Measurements from ENCODE around the gene KIF13A.
"Not testable (repeated sequence)": the region's sequence is repeated elsewhere in the genome, so short reads cannot be mapped to it uniquely, and the experiment has no call there.

The KIF13A gene

DNA sequence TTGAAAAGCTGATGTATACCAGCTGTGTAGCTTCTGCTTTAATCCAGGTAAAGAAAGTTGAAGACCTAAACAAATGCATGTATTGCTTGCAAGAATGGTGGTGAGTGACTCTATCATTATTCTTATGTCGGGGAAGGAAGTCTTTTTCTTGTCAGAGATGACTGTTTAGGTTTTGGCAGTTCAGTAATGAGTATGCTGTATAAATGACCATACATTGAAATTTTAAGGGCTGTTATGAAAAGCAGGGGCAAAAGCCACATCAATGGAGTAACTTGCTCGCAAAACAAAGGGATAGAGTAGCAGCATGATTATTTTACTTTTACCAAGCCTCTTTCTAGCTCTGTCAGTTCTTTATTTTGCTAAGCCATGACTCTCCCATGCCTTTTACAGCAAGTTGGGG lies 224.8 kb downstream of the KIF13A start:
- no peak for DNase-seq

DNA sequence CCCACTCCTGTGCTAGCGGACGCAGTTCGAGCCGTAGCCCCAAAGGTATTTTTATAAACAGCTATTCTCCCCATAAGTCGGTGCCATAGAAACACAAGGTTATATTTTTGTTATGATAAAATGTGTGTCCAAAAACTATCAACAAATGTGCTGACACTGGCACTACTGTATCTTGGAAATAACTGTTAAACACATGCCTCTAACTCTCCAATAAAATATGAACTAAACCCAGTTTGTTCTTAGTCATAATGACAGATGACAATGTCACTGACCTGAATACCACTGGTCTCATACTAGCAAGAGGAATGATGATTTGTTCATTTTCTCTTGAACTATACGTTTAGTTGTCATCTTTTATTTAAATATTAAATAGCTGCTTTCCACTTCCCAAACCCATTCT lies 229.3 kb downstream of the KIF13A start:
- no peak for DNase-seq

GRCh38 chr6:17754254-17754653 lies 233.2 kb downstream of the KIF13A start:
- no peak for DNase-seq

DNA sequence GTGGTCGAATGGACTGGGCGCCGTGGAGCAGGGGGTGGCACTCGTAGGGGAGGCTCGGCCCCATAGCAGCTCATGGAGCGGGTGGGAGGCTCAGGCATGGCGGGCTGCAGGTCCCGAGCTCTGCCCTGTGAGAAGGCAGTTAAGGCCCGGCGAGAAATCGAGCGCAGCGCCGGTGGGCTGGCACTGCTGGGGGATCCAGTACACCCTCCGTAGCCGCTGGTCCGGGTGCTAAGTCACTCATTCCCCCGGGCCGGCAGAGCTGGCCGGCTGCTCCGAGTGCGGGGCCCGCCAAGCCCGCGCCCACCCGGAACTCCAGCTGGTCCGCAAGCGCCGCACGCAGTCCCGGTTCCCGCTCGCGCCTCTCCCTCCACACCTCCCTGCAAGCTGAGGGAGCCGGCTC lies 242.1 kb downstream of the KIF13A start:
- not testable (repeated sequence) for DNase-seq

GRCh38 chr6:17744757-17745308 lies 242.6 kb downstream of the KIF13A start:
- DNase-seq: not testable (repeated sequence)

GRCh38 chr6:17744019-17744756 lies 243.2 kb downstream of the KIF13A start:
- DNase-seq: no peak

GRCh38 chr6:17741507-17741906 lies 245.9 kb downstream of the KIF13A start:
- DNase-seq: no peak

- DNase-seq: no peak
Observed at GRCh38 chr6:17740559-17741220, 246.7 kb downstream of the KIF13A start.

- no peak for DNase-seq
Observed at GRCh38 chr6:17737704-17738252, 249.7 kb downstream of the KIF13A start.

DNA sequence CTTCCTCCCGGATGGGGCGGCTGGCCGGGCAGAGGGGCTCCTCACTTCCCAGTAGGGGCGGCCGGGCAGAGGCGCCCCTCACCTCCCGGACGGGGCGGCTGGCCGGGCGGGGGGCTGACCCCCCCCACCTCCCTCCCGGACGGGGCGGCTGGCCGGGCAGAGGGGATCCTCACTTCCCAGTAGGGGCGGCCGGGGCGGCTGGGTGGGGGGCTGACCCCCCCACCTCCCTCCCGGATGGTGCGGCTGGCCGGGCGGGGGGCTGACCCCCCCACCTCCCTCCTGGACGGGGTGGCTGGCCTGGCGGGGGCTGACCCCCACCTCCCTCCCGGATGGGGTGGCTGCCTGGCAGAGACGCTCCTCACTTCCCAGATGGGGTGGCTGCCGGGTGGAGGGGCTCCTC lies 252.1 kb downstream of the KIF13A start:
- DNase-seq: not testable (repeated sequence)

GRCh38 chr6:17730078-17730704 lies 257.2 kb downstream of the KIF13A start:
- DNase-seq: no peak

DNA sequence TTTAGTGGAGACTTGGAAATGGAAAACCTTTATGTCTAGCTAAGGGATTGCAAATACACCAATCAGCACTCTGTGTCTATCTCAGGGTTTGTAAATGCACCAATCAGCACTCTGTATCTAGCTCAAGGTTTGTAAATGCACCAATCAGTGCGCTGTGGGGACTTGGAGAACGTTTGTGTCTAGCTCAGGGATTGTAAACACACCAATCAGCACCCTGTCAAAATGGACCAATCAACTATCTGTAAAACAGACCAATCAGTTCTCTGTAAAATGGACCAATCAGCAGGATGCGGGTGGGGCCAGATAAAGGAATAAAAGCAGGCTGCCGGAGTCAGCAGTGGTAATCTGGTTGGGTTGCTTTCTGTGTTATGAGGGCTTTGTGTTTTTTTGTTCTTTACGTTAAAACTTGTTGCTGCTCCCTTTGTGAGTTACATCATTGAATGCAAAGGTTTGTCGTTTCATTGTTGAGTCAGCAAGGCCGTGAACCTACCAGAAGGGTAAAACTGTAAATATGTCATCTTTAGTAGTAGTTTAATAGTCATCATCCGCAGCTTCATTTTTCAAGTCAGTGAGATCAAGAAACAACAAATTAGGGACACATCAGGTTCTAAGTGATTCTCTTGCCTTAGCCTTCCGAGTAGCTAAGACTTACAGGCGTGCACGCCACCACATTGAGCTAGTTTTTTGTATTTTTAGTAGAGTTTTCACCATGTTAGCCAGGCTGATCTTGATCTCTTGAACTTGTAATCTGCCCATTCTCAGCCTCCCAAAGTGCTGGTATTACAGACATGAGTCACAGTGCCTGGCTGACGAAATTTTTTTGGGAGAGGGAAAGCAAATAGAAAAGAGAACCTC lies 258.0 kb downstream of the KIF13A start:
- DNase-seq: no peak

DNA sequence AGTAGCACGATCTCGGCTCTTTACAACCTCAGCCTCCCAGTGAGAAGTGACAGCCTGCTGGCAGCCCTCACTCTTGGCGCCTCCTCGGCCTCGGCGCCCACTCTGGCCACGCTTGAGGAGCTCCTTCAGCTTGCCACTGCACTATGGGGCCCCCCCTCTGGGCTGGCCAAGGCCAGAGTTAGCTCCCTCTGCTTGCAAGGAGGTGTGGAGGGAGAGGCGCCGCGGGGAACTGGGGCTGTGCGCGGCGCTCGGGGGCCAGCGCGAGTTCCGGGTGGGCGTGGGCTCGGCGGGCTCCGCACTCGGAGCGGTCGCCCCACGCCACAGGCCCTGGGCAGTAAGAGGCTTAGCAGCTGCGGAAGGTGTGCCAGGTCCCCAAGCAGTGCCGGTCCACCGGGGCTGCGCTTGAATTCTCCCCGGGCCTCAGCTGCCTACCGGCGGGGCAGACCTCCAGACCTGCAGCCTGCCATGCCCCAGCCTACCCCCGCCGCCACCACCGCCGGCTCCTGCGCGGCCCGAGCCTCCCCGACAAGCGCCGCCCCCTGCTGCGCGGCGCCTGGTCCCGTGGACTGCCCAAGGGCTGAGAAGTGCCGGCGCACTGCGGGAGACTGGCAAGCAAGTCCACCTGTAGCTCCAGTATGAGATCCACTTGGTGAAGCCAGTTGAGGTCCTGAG lies 258.7 kb downstream of the KIF13A start:
- DNase-seq: no peak

GRCh38 chr6:17725083-17725482 lies 262.4 kb downstream of the KIF13A start:
- DNase-seq: peak; percentile 36

- DNase-seq: no peak
Observed at GRCh38 chr6:17724341-17724740, 263.1 kb downstream of the KIF13A start.

DNA sequence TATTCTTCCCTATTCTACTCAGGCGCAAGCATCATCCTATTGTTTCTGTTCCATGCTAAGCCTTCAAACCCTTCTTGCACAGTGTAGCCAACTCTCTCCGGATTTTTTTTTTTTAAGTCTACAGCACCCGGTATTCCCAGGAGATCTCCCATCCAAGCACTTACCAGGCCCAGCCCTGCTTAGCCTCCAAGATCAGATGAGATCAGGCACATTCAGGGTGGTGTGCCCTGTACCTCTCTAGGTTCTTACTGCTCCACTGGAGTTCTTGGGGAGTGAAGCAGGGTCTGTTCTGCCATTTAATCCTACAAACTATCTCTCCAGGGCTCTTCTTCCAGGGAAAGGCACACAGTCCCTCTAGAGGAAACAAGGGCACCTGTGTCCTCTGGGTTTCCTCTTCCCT lies 265.8 kb downstream of the KIF13A start:
- DNase-seq: no peak

DNA sequence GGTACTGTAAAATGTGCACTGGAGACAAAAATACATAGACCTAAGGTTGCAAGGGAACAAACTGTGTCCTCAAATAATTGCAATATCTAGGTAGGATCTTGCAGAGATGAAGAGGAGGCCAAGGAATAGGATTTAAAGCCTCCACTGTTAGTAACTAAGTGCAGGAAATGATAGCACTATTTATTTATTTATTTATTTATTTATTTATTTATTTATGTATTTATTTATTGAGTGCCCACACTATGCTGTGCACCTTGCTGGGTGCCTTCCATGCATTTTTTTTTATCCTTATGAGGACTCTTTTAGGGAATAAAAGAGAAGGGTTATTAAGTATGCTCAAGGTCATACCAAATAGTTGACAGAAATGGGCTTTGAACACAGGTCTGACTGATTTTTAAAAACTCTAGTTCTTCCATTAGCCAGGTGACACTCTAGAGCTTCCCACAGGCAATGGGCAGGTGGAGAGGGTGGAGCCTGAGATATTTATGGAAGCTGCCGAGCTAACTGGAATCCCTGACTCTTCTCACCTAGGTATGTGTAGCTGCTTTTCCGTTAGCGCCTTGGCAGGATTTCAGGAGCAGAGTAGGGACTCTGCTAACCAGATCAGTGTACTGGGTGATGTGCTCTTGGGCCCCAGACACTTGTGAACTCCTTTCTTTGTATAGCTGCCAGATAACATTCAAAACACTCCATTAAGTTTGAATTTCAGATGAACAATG lies 268.0 kb downstream of the KIF13A start:
- no peak for DNase-seq

DNA sequence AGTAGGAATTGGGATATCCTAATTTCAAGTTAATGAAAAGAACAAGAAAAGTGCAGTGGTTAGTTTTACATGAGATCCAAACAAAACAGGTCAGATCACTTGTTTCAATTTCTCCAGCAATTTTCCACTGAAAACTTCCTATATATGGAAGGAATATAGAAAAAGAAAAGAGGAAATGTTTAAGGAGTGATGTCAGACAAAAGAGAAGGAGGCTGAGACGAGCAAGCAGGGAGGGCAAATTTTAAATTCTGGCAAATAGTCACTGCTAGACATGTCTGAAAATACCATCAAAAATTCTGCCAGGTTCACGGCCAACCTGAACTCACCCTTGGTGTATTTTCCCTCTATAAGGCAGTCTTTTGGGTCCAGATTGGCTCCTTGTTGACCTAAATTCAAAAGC lies 271.2 kb downstream of the KIF13A start:
- no peak for DNase-seq

GRCh38 chr6:17714879-17715851 lies 272.3 kb downstream of the KIF13A start:
- no peak for DNase-seq

DNA sequence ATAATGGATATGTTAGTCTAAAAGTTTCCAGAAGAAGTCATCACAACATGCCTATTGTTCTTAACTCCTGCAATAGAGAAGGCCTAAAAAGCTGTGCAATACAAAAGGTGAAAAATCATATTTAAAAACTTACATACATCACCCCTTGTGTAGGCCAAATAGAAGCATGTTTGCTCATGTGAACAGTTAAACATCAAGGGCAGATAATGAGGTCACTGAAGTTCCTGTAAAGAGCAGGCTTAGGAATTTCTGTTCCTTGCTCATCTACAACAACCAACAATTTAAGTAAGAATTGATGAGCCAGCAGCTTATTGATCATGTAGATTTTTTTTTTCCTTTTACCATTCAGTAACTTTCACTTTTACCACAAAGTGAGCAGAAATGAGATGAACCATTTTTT lies 273.3 kb downstream of the KIF13A start:
- DNase-seq: no peak
